ENCODE data around the gene BSCL2. TPM values are rescaled to one million over a fixed set of nuclear protein-coding genes. Genes with fewer than 3 reads are reported as not detected.
A peak's percentile ranks its signal among the peaks of the same experiment; 100 is the strongest.

The BSCL2 gene
- total and polyA plus RNA-seq, 4 donors = 15.1 to 40.0 (median 28.7) TPM

- TF ChIP-seq ZBTB33 (IDR thresholded peaks at IDR 0.05) (peak; percentile 94), YY1 (IDR thresholded peaks at IDR 0.05) (peak; percentile 87), GABPA (IDR thresholded peaks at IDR 0.05 in 1 of 2, conservative IDR thresholded peaks at IDR 0.05 in 1 of 2) (peak; percentile 75 to 97), HNF4A (conservative IDR thresholded peaks at IDR 0.05) (peak in 1 of 2 donors; percentile 4), FOXA2 (IDR thresholded peaks at IDR 0.05) (no peak), RXRA (IDR thresholded peaks at IDR 0.05) (peak; percentile 49 to 64), TAF1 (conservative IDR thresholded peaks at IDR 0.05) (no peak)
Observed at GRCh38 chr11:62678770-62679696, 28.2 kb downstream of the BSCL2 start, which contains the start of gene UBXN1 (continued).

- TF ChIP-seq SP1 (IDR thresholded peaks at IDR 0.05) (no peak), GABPA (IDR thresholded peaks at IDR 0.05 in 1 of 2, conservative IDR thresholded peaks at IDR 0.05 in 1 of 2) (no peak), HNF4A (conservative IDR thresholded peaks at IDR 0.05) (no peak), CTCF (IDR thresholded peaks at IDR 0.05; ENCODE audit: low read depth, low read length, missing input control) (no peak), RXRA (IDR thresholded peaks at IDR 0.05) (no peak), REST (IDR thresholded peaks at IDR 0.05) (no peak), MAX (IDR thresholded peaks at IDR 0.05) (no peak), EGR1 (IDR thresholded peaks at IDR 0.05; ENCODE audit: low read depth in 2 of 2) (no peak), RAD21 (IDR thresholded peaks at IDR 0.05) (no peak), HNF4G (IDR thresholded peaks at IDR 0.05) (no peak)
- H3K4me3 ChIP-seq (ENCODE audit: low read depth in 1 of 3, low read length in 3 of 3) = peak overlapping the region; percentile 87 to 96 (median 90)
- no peak for DNase-seq (ENCODE audit: low spot score)
- peaks cover 0 to 6% (median 3%) of the 10 kb centered on the region in 4 donors for H3K36me3 ChIP-seq (ENCODE audit: control insufficient read depth in 4 of 4, insufficient read depth in 3 of 4, low read depth in 1 of 4, low read length in 3 of 4)
- H3K27me3 ChIP-seq (ENCODE audit: control insufficient read depth in 4 of 4, insufficient read depth in 4 of 4, low read length in 3 of 4) = no peaks in the 10 kb centered on the region
- H3K27ac ChIP-seq (ENCODE audit: low read depth in 1 of 2, low read length in 2 of 2) = peak overlapping the region; percentile 64 to 81
- peaks cover 2 to 38% (median 32%) of the 10 kb centered on the region in 4 donors for H3K4me1 ChIP-seq (ENCODE audit: control insufficient read depth in 4 of 4, insufficient read depth in 4 of 4, low read length in 3 of 4)
- no peaks in the 10 kb centered on the region for H3K9me3 ChIP-seq (ENCODE audit: control insufficient read depth in 4 of 4, low read length in 3 of 4)
- 4% methylated on average over 16 of the region's 16 CpGs for WGBS
- H3K9ac ChIP-seq (ENCODE audit: low read depth in 1 of 2, low read length in 2 of 2) = peak overlapping the region; percentile 53 to 91
Observed at GRCh38 chr11:62678433-62678769, 28.8 kb downstream of the BSCL2 start.

Data from liver (tissue), 9 donors.